Caco-2 (cell line): ENCODE data around the gene LSP1. TPM values are rescaled to one million over a fixed set of nuclear protein-coding genes. Genes with fewer than 3 reads are reported as not detected.

Experiments
- BruUV-seq: library from RNA; stranded (reverse); fragments of 400-500 nt; replicated peaks from 2 replicates; lab custom pipeline; 2021; lab: Mats Ljungman, UMichigan
- CTCF ChIA-PET: fragments of 300-600 bp; sonication (Branson Sonifier 250); formaldehyde crosslinking; loops from one replicate; lab custom pipeline; 2022; ENCODE audit warnings: antibody characterized with exemption; lab: Charles Lee
- POLR2A ChIA-PET: fragments of 300-600 bp; sonication (Branson Sonifier 250); formaldehyde crosslinking; loops from one replicate; lab custom pipeline; 2022; ENCODE audit warnings: antibody characterized with exemption; lab: Charles Lee
- DNase-seq, 2 experiments: peaks; one replicate each; pipeline versions ENCODE4 v3.0.0 to v3.0.0-alpha.2; 2020 to 2022
- H3K27me3 ChIP-seq: replicated peaks from 2 replicates; pipeline ENCODE4 v1.6.0; 2011; ENCODE audit warnings: low read length; ENCODE audit not compliant: control insufficient read depth, insufficient read depth
- H3K36me3 ChIP-seq: 2 replicates; pipeline ENCODE4 v1.5.1; 2011; ENCODE audit warnings: low read length; ENCODE audit not compliant: control insufficient read depth, insufficient read depth
- H3K4me1 ChIP-seq: fragments of 250-450 bp; sonication (Bioruptor Pico); 2 replicates; pipeline ENCODE4 v1.5.1; 2020; ENCODE audit warnings: mild to moderate bottlenecking
- H3K4me3 ChIP-seq: 2 replicates; pipeline ENCODE4 v1.5.1; 2011; ENCODE audit warnings: low read depth, mild to moderate bottlenecking, control low read depth, low read length
- H3K9me3 ChIP-seq: fragments of 250-450 bp; sonication (Bioruptor Pico); 2 replicates; pipeline ENCODE4 v1.5.1; 2020; ENCODE audit warnings: mild to moderate bottlenecking, moderate library complexity
- H3K27ac Mint-ChIP-seq: one replicate; pipeline ENCODE4 v1.8.0; 2022; ENCODE audit warnings: mixed read lengths; ENCODE audit not compliant: unreplicated experiment
- H3K27me3 Mint-ChIP-seq: one replicate; pipeline ENCODE4 v1.8.0; 2022; ENCODE audit warnings: mixed read lengths; ENCODE audit not compliant: insufficient read depth, unreplicated experiment
- H3K36me3 Mint-ChIP-seq: one replicate; pipeline ENCODE4 v1.8.0; 2022; ENCODE audit warnings: mild to moderate bottlenecking, mixed read lengths; ENCODE audit not compliant: insufficient read depth, unreplicated experiment
- H3K4me1 Mint-ChIP-seq: one replicate; pipeline ENCODE4 v1.8.0; 2022; ENCODE audit warnings: low read depth, mixed read lengths; ENCODE audit not compliant: unreplicated experiment
- H3K4me3 Mint-ChIP-seq: one replicate; pipeline ENCODE4 v1.8.0; 2022; ENCODE audit warnings: mild to moderate bottlenecking, moderate library complexity, mixed read lengths; ENCODE audit not compliant: unreplicated experiment
- H3K9me3 Mint-ChIP-seq: one replicate; pipeline ENCODE4 v1.8.0; 2022; ENCODE audit warnings: mixed read lengths; ENCODE audit not compliant: unreplicated experiment
- CTCF ChIP-seq, 2 experiments: fragments of 200-600 bp in 1 of 2; IDR thresholded peaks; 1 replicate in 1 of 2; 2 replicates in 1 of 2; pipeline versions ENCODE4 v1.5.1 to v1.8.0; 2011 to 2022; ENCODE audit warnings: antibody characterized with exemption in 1 of 2, control low read depth in 1 of 2, inconsistent platforms in 1 of 2, low read depth in 1 of 2, low read length in 1 of 2, mild to moderate bottlenecking in 1 of 2, moderate library complexity in 1 of 2; ENCODE audit not compliant: insufficient read depth in 1 of 2, severe bottlenecking in 1 of 2, unreplicated experiment in 1 of 2
- intact Hi-C: fragments of 100-400 bp; cut with micrococcal nuclease; formaldehyde crosslinking; loops from one replicate; pipeline ENCODE4 v1.10.0; 2022; ENCODE audit not compliant: unreplicated experiment
- total RNA-seq: library from RNA; stranded (reverse); gene quantifications from 2 replicates; pipeline ENCODE4 v1.2.3, GENCODE V29; 2022

Gene LSP1
- total RNA-seq, 1 experiment from 2014 or later, result not detected

DNA sequence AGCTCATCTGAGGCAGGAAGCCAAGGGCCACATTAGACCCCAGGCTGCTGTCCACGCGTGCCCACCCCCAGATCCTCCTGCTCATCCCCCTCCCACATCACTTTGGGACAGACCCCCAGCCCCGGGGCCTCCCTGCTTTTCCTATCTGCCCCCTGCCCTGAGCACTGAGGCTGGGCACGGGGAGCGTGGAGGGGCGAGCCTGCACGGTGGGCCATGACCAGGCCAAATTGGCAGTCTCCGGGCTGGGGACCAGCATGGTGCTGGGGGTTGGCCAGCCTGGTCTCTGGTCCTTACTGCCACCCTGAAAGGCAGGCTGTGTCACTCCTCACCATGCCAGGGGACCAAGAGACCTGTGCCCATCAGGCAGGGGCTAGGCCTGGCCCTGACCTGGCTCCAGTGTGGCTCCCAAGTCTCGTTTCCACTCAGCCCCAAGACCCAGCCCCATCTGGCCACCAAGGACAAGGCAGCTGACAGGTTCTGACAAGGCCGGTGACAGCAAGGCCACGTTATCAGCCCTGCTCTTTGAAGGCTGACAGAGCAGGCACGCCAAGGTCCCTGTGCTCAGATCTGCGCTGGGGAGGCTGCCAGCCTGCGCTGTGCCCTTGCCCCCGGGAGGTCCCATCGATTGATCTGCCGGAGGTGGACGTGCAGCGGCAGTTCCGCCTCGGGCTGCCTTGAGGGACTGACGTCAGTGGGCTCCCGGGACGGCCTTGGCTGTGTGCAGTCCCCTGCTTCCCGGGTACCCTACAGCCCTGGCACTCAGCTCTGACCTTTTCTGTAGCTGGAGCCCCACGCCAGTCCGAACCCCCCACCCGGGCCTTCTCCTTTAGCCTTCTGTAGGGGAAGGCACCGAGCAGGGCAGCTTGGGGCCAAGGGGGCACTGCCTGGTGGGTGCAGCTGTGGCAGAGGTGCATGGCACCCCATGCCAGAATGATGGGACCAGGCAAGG, 10.5 kb upstream of the LSP1 start:
- H3K9me3 Mint-ChIP-seq, result no peaks in the 10 kb centered on the region
- DNase-seq, result no peak
- no peak for TF ChIP-seq CTCF (IDR thresholded peaks at IDR 0.05; ENCODE audit: insufficient read depth in 1 of 2, low read depth in 1 of 2, low read length in 1 of 2, severe bottlenecking in 1 of 2, unreplicated experiment in 1 of 2)
- no peaks in the 10 kb centered on the region for H3K27me3 ChIP-seq
- no peak overlapping the region for H3K4me3 ChIP-seq
- H3K9me3 ChIP-seq, result no peaks in the 10 kb centered on the region
- no peaks in the 10 kb centered on the region for H3K27me3 Mint-ChIP-seq
- no peak overlapping the region for H3K27ac Mint-ChIP-seq
- H3K4me1 Mint-ChIP-seq, result peaks cover 11% of the 10 kb centered on the region
- peaks cover 14% of the 10 kb centered on the region for H3K4me1 ChIP-seq
- peaks cover 6% of the 10 kb centered on the region for H3K36me3 Mint-ChIP-seq
- H3K36me3 ChIP-seq, result no peaks in the 10 kb centered on the region
- ChIA-PET POLR2A (no interaction called here), CTCF (no interaction called here)
- no TSS peak for BruUV-seq
- H3K4me3 Mint-ChIP-seq, result no peak overlapping the region
- intact Hi-C loops, result no loop called here

DNA sequence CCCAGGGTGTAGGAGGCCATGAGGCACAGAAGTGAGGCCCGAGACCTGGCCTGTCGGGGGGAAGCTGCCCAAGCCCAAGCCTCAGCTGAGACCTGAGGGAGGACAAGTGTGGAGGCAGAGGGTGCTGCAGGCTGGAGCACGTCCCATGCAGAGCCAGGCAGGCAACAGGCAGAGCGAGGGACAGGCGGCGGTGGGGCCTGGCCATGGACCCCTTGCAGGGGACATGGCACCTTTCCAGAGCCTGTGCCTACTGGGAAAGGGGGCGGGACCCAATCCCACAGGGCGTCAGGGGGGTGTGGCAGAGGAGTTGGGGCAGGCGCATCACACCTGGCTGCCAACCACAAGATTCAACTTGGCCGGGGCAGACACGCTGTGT, 9.8 kb upstream of the LSP1 start:
- no peaks in the 10 kb centered on the region for H3K36me3 ChIP-seq
- Mint-ChIP-seq H3K9me3 (no peaks in the 10 kb centered on the region), H3K36me3 (peaks cover 6% of the 10 kb centered on the region), H3K4me1 (peaks cover 11% of the 10 kb centered on the region), H3K4me3 (no peak overlapping the region), H3K27me3 (no peaks in the 10 kb centered on the region), H3K27ac (no peak overlapping the region)
- POLR2A ChIA-PET, result no interaction called here
- no TSS peak for BruUV-seq
- H3K9me3 ChIP-seq, result no peaks in the 10 kb centered on the region
- CTCF ChIA-PET, result no interaction called here
- H3K27me3 ChIP-seq, result no peaks in the 10 kb centered on the region
- no peak overlapping the region for H3K4me3 ChIP-seq
- no peak for DNase-seq
- intact Hi-C loops, result no loop called here
- peaks cover 8% of the 10 kb centered on the region for H3K4me1 ChIP-seq
- TF ChIP-seq CTCF (IDR thresholded peaks at IDR 0.05; ENCODE audit: insufficient read depth in 1 of 2, low read depth in 1 of 2, low read length in 1 of 2, severe bottlenecking in 1 of 2, unreplicated experiment in 1 of 2), result no peak

DNA sequence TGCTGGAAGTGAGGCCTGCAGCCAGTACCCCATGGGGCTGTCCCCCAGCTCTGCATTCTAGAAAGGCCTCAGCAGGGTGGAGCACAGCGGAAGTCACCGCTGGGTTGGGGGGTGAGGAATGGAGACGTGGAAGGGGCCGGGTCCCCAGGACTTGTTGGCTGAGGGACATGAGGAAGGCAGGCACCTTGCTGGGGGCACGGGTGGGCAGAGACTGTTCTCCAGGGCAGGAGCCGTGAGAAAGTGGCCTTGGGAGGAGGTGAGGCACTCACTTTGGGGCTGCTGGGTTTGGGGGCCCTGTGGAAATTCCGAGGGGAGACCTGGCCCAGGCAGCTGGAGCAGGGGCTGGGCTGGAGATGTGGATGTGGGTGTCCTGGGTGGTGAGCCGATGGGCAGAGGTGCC, 9.1 kb upstream of the LSP1 start:
- no peak overlapping the region for H3K4me3 Mint-ChIP-seq
- peaks cover 8% of the 10 kb centered on the region for H3K4me1 ChIP-seq
- no peaks in the 10 kb centered on the region for H3K9me3 ChIP-seq
- BruUV-seq, result no TSS peak
- POLR2A ChIA-PET, result no interaction called here
- no peak for DNase-seq
- no peaks in the 10 kb centered on the region for H3K36me3 ChIP-seq
- no peak for TF ChIP-seq CTCF (IDR thresholded peaks at IDR 0.05; ENCODE audit: insufficient read depth in 1 of 2, low read depth in 1 of 2, low read length in 1 of 2, severe bottlenecking in 1 of 2, unreplicated experiment in 1 of 2)
- no peaks in the 10 kb centered on the region for H3K27me3 Mint-ChIP-seq
- H3K36me3 Mint-ChIP-seq, result peaks cover 6% of the 10 kb centered on the region
- intact Hi-C loops, result no loop called here
- no peaks in the 10 kb centered on the region for H3K27me3 ChIP-seq
- H3K9me3 Mint-ChIP-seq, result no peaks in the 10 kb centered on the region
- no peak overlapping the region for H3K27ac Mint-ChIP-seq
- CTCF ChIA-PET, result no interaction called here
- no peak overlapping the region for H3K4me3 ChIP-seq
- H3K4me1 Mint-ChIP-seq, result peaks cover 11% of the 10 kb centered on the region
